Measurements from ENCODE around the gene WDTC1. TPM values are rescaled to one million over a fixed set of nuclear protein-coding genes. Genes with fewer than 3 reads are reported as not detected.
A peak's percentile ranks its signal among the peaks of the same experiment; 100 is the strongest.

Gene WDTC1
- polyA plus RNA-seq, 2 of the 4 experiments (the other 2 are of a cell fraction) = 3.8 to 6.9 TPM

- TF ChIP-seq HMGXB4 (CRISPR knock-in tag; IDR thresholded peaks at IDR 0.05; ENCODE audit: borderline replicate concordance) (no peak), MAX (IDR thresholded peaks at IDR 0.05) (no peak)
Observed at GRCh38 chr1:27297903-27298302, 63.5 kb downstream of the WDTC1 start (continued).

DNA sequence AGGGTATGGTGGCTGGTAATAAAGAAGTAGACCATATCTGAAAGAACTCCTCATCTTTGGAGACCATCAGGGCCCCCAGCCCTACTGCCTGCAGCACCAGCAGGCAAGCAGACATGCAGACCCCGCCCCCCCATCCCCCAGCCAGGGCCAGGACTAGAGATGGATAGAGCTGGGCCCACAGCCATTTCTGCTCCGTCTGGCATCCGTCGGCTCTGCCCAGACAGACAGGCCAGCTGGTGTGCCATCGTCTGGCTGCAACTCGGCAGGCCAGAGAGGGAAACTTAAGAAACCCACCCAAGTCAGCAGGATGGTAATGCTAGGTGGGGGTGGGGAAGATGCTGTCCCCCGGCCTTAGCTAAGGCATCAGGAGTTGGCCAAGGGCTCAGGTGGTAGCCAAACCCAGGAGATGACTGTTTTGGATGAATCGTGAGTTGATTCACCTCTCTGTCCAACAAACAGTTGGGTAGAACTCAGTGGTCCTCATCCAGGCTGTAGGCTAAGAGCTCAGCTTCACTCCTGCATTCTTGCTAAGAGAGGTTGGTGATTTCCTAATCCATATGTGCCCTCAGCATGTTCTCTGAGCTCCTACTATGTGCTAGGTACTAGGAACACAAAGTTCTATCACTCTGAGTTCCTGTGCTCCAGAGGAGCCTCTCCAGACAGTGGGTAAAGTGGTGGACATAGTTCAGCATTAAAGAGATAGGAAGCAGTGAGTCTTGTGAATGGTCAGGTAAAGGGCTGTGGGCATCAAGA is 64.4 kb downstream of the WDTC1 start:
- Histone ChIP-seq H3K9me3 (no peaks in the 10 kb centered on the region), H3K27ac (peak overlapping the region; percentile 55 to 57; a peak in 4 of 6 replicates), H3K4me2 (peak overlapping the region; percentile 33; the same call in 1 of the 3 replicates), H3K4me3 (no peak overlapping the region), H3K4me1 (peaks cover 23% of the 10 kb centered on the region)
- ATAC-seq = no peak
- WGBS (ENCODE audit: missing lambda C conversion rate) = 79% methylated on average over 4 of the region's 8 CpGs
- DNase-seq (ENCODE audit: low read depth in 1 of 2, low spot score in 1 of 2) = no peak
- POLR2A ChIA-PET = no interaction called here
- CTCF ChIA-PET = interaction anchor here (0.8 to 10.6 kb wide), 19 partner anchors 8 to 364 kb away, joined by 3 to 215 read pairs (median 15); partner anchors contain the start of genes AHDC1, CD164L2, GPR3 and SYTL1
- no peak for TF ChIP-seq HOXB5 (CRISPR knock-in tag; IDR thresholded peaks at IDR 0.05)
- TF ChIP-seq ESRRA (IDR thresholded peaks at IDR 0.05; ENCODE audit: borderline replicate concordance, low read length) = no peak
- no peak for TF ChIP-seq ZFP36 (IDR thresholded peaks at IDR 0.05; ENCODE audit: borderline replicate concordance, partially characterized antibody)
- no peak for TF ChIP-seq USF2 (IDR thresholded peaks at IDR 0.05)
- TF ChIP-seq JUNB (IDR thresholded peaks at IDR 0.05) = no peak
- TF ChIP-seq RNF2 (IDR thresholded peaks at IDR 0.05; ENCODE audit: borderline replicate concordance, low read depth) = no peak
- TF ChIP-seq HOXB13 (CRISPR knock-in tag; IDR thresholded peaks at IDR 0.05; ENCODE audit: low read depth) = no peak
- FAIRE-seq = no peak

GRCh38 chr1:27299385-27300271 is 65.2 kb downstream of the WDTC1 start:
- peak in 1 of 2 experiments; percentile 75 for DNase-seq (ENCODE audit: low read depth in 1 of 2, low spot score in 1 of 2)
- no peak for FAIRE-seq
- peak; percentile 52 to 78; a peak in 5 of 6 replicates for ATAC-seq
- H3K4me3 ChIP-seq = no peak overlapping the region
- WGBS (ENCODE audit: missing lambda C conversion rate) = 32% methylated on average over 8 of the region's 14 CpGs
- peak overlapping the region; percentile 57 to 71; a peak in 5 of 6 replicates for H3K27ac ChIP-seq
- peak overlapping the region; percentile 33; the same call in 1 of the 3 replicates for H3K4me2 ChIP-seq
- POLR2A ChIA-PET = no interaction called here
- no peak for TF ChIP-seq HOXA7 (CRISPR knock-in tag; IDR thresholded peaks at IDR 0.05)
- TF ChIP-seq USF2 (IDR thresholded peaks at IDR 0.05) = no peak
- TF ChIP-seq SMC3 (IDR thresholded peaks at IDR 0.05) = no peak
- TF ChIP-seq FOSB (CRISPR knock-in tag; IDR thresholded peaks at IDR 0.05) = no peak
- no peak for TF ChIP-seq TFCP2L1 (CRISPR knock-in tag; IDR thresholded peaks at IDR 0.05)
- TF ChIP-seq TP53 (CRISPR knock-in tag; IDR thresholded peaks at IDR 0.05) = no peak
- TF ChIP-seq CHD2 (IDR thresholded peaks at IDR 0.05; ENCODE audit: low read length, partially characterized antibody) = no peak
- TF ChIP-seq JUNB (IDR thresholded peaks at IDR 0.05) = no peak
- TF ChIP-seq, protein P1, sequence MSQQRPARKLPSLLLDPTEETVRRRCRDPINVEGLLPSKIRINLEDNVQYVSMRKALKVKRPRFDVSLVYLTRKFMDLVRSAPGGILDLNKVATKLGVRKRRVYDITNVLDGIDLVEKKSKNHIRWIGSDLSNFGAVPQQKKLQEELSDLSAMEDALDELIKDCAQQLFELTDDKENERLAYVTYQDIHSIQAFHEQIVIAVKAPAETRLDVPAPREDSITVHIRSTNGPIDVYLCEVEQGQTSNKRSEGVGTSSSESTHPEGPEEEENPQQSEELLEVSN (IDR thresholded peaks at IDR 0.05; ENCODE audit: borderline replicate concordance, low read depth) = no peak
- TF ChIP-seq FOSL2 (IDR thresholded peaks at IDR 0.05) = no peak
- no peak for TF ChIP-seq FOSL2 (CRISPR knock-in tag; IDR thresholded peaks at IDR 0.05)
- TF ChIP-seq HDAC2 (IDR thresholded peaks at IDR 0.05) = no peak
- no peak for TF ChIP-seq EHMT2 (IDR thresholded peaks at IDR 0.05; ENCODE audit: low read depth)
- TF ChIP-seq CHD4 (IDR thresholded peaks at IDR 0.05; ENCODE audit: borderline replicate concordance) = no peak
- H3K9me3 ChIP-seq = no peaks in the 10 kb centered on the region
- H3K4me1 ChIP-seq = peaks cover 23% of the 10 kb centered on the region
- CTCF ChIA-PET = interaction anchor here (0.6 to 10.6 kb wide), 38 partner anchors 9 to 653 kb away, joined by 3 to 215 read pairs (median 5); partner anchors contain the start of genes AHDC1, CD164L2, GPR3 and SYTL1

All from A549 (cell line).